ENCODE data around the gene NT5C2. TPM values are rescaled to one million over a fixed set of nuclear protein-coding genes. Genes with fewer than 3 reads are reported as not detected.
A peak's percentile ranks its signal among the peaks of the same experiment; 100 is the strongest.
"Not testable (repeated sequence)": the region's sequence is repeated elsewhere in the genome, so short reads cannot be mapped to it uniquely, and the experiment has no call there.

NT5C2 gene
- total RNA-seq, 6 experiments from 2014 or later, result 17.3 to 39.2 (median 32.4) TPM

DNA sequence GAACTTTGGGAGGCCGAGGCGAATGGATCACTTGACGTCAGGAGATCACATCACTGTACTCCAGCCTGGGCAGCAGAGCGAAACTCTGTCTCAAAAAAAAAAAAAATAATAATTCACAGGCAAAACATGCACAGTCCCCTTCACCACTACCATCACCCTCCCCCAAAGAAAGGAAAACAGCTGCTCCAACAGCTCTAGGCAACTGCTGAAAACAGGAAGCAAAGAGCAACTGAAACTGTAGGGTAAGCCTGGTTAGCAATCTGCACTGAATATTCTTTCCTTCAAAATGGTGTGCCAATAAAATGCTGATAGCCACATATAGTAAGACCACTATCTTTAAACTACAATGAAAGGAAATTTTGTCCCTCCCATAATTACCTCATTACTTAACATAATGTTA is 11.8 kb downstream of the NT5C2 start:
- no peaks in the 10 kb centered on the region for H3K9me3 ChIP-seq
- no peaks in the 10 kb centered on the region for H3K27me3 ChIP-seq
- H3K4me3 ChIP-seq, result no peak overlapping the region
- peaks cover 0 to 34% (median 2%) of the 10 kb centered on the region in 4 donors for H3K36me3 ChIP-seq
- no peak for TF ChIP-seq POLR2A (IDR thresholded peaks at IDR 0.05)
- TF ChIP-seq, protein P1, sequence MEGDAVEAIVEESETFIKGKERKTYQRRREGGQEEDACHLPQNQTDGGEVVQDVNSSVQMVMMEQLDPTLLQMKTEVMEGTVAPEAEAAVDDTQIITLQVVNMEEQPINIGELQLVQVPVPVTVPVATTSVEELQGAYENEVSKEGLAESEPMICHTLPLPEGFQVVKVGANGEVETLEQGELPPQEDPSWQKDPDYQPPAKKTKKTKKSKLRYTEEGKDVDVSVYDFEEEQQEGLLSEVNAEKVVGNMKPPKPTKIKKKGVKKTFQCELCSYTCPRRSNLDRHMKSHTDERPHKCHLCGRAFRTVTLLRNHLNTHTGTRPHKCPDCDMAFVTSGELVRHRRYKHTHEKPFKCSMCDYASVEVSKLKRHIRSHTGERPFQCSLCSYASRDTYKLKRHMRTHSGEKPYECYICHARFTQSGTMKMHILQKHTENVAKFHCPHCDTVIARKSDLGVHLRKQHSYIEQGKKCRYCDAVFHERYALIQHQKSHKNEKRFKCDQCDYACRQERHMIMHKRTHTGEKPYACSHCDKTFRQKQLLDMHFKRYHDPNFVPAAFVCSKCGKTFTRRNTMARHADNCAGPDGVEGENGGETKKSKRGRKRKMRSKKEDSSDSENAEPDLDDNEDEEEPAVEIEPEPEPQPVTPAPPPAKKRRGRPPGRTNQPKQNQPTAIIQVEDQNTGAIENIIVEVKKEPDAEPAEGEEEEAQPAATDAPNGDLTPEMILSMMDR (IDR thresholded peaks at IDR 0.05), result no peak
- no peak overlapping the region for H3K27ac ChIP-seq
- DNase-seq (no peak), ATAC-seq (peak; percentile 68 to 78 (median 72))
- intact Hi-C loops (cut with DNase I), result no loop called here
- WGBS (ENCODE audit: insufficient coverage, low coverage, low lambda C conversion rate, missing lambda C conversion rate), result 63% methylated on average over 4 of the region's 4 CpGs
- peaks cover 0 to 15% (median 4%) of the 10 kb centered on the region in 4 donors for H3K4me1 ChIP-seq

DNA sequence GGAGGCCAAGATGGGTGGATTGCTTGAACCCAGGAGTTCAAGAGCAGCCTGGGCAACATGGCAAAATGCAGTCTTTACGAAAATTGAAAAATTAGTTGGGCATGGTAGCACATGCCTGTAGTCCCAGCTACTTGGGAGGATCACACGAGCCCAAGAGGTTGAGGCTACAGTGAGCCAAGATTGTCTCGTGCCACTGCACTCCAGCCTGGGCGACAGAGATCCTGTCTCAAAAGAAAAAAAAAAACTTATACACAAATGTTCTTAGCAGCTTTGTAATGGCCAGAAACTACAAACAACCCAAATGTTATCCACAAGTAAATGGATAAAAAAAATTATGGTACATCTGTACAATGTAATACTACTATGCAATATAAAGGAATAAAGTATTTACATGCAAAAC is 12.6 kb downstream of the NT5C2 start:
- 96% methylated on average over 4 of the region's 4 CpGs for WGBS (ENCODE audit: insufficient coverage, low coverage, low lambda C conversion rate, missing lambda C conversion rate)
- ATAC-seq (no peak), DNase-seq (no peak)
- Histone ChIP-seq H3K27me3 (no peaks in the 10 kb centered on the region), H3K9me3 (no peaks in the 10 kb centered on the region), H3K36me3 (peaks cover 0 to 34% (median 2%) of the 10 kb centered on the region in 4 donors), H3K27ac (no peak overlapping the region), H3K4me3 (no peak overlapping the region), H3K4me1 (peaks cover 0 to 15% (median 4%) of the 10 kb centered on the region in 4 donors)
- no peak for TF ChIP-seq POLR2A (IDR thresholded peaks at IDR 0.05)
- intact Hi-C loops (cut with DNase I), result no loop called here

DNA sequence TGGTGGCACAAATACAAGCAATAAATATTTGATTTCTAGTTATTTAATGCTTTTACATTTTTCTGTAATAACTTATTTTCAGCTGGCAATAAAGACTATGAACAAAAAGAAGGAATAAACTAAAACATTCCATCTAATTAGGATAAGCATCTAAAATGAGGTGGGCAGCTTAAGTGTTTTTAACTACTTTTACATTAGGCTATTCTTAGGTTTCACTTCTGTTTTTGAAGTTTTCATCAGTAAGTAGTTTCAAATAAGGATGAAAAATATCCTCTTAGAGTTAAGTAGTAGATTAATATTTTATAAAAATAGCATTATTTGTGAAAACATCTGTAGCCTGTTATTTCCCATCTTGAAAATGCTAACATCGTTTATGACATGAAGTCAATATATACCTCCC is 15.9 kb downstream of the NT5C2 start:
- Histone ChIP-seq H3K36me3 (peaks cover 0 to 61% (median 14%) of the 10 kb centered on the region in 4 donors), H3K9me3 (no peaks in the 10 kb centered on the region), H3K27ac (no peak overlapping the region), H3K27me3 (no peaks in the 10 kb centered on the region), H3K4me3 (no peak overlapping the region), H3K4me1 (no peaks in the 10 kb centered on the region)
- intact Hi-C loops (cut with DNase I), result no loop called here
- no peak for DNase-seq
- WGBS (ENCODE audit: insufficient coverage, low coverage, low lambda C conversion rate, missing lambda C conversion rate), result 53% methylated on average over 1 of the region's 1 CpG
- TF ChIP-seq POLR2A (IDR thresholded peaks at IDR 0.05), result no peak
- TF ChIP-seq, protein P1 (IDR thresholded peaks at IDR 0.05), result no peak
- no peak for ATAC-seq

DNA sequence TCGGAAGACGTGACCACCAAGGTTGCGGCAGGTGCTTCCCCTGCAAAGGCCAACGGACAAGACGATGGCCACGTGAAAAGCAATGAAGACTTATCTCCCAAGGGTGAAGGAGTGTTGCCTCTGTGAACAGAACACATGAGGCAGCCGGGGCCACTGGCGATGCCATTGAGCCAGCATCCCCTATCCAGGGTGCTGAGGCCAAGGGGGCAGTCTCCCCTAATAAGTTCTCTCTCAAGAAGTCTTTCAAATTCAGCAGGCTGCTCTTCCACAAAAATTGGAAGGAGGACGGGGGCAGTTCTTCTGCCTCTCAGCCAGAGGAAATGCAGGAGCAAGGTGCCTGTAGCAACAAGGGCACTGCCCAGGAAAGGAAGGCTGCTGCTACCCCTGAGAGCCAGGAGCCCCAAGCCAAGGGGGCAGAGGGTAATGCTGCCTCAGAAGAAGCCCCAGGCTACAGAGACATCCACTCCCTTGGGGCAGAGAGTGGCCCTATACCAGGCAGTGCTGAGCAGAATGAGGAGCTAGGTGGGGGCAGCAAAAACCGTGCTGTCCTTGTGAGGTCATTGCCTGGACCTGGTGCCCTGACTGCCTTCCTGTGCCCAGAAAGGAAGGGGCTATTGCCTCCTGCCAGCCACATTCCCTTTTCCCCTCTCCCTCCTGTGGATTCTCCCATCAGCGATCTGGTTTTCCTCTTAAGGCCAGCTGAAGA is 17.3 kb downstream of the NT5C2 start:
- no peak overlapping the region for H3K4me3 ChIP-seq
- intact Hi-C loops (cut with DNase I), result no loop called here
- no peaks in the 10 kb centered on the region for H3K27me3 ChIP-seq
- peaks cover 0 to 70% (median 15%) of the 10 kb centered on the region in 4 donors for H3K36me3 ChIP-seq
- DNase-seq (no peak), ATAC-seq (peak in 2 of 4 donors; percentile 23 to 25)
- H3K4me1 ChIP-seq, result no peaks in the 10 kb centered on the region
- WGBS (ENCODE audit: insufficient coverage, low coverage, low lambda C conversion rate, missing lambda C conversion rate), result 88% methylated on average over 7 of the region's 11 CpGs
- no peaks in the 10 kb centered on the region for H3K9me3 ChIP-seq
- no peak overlapping the region for H3K27ac ChIP-seq
- TF ChIP-seq, protein P1 (IDR thresholded peaks at IDR 0.05), result no peak
- no peak for TF ChIP-seq POLR2A (IDR thresholded peaks at IDR 0.05)

DNA sequence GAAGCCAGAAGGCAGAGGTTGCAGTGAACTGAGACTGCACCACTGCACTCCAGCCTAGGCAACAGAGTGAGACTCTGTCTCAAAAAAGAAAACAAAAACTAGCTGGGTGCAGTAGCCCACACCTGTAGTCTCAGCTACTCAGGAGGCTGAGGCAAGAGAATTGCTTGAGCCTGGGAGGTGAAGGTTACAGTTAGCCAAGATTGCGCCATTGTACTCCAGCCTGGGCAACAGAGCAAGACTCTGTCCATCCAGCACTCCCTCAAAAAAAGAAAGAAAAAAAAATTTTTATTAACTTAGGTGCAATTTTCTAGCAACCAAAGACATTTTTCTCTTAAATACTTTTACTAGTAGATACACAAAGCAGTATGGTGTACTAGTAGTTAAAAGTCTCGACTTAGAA is 18.7 kb downstream of the NT5C2 start:
- H3K9me3 ChIP-seq; H3K4me3 ChIP-seq; DNase-seq; H3K27me3 ChIP-seq; ATAC-seq; H3K4me1 ChIP-seq; H3K27ac ChIP-seq; intact Hi-C loops (cut with DNase I): not testable (repeated sequence)
- 85% methylated on average over 2 of the region's 2 CpGs for WGBS (ENCODE audit: insufficient coverage, low coverage, low lambda C conversion rate, missing lambda C conversion rate)
- H3K36me3 ChIP-seq, result peaks cover 0 to 71% (median 18%) of the 10 kb centered on the region in 4 donors
